ENCODE data around the gene CACNA2D3. TPM values are rescaled to one million over a fixed set of nuclear protein-coding genes. Genes with fewer than 3 reads are reported as not detected.

The CACNA2D3 gene
- total and polyA plus RNA-seq, 4 donors = 0.38 to 2.5 (median 1.1) TPM

DNA sequence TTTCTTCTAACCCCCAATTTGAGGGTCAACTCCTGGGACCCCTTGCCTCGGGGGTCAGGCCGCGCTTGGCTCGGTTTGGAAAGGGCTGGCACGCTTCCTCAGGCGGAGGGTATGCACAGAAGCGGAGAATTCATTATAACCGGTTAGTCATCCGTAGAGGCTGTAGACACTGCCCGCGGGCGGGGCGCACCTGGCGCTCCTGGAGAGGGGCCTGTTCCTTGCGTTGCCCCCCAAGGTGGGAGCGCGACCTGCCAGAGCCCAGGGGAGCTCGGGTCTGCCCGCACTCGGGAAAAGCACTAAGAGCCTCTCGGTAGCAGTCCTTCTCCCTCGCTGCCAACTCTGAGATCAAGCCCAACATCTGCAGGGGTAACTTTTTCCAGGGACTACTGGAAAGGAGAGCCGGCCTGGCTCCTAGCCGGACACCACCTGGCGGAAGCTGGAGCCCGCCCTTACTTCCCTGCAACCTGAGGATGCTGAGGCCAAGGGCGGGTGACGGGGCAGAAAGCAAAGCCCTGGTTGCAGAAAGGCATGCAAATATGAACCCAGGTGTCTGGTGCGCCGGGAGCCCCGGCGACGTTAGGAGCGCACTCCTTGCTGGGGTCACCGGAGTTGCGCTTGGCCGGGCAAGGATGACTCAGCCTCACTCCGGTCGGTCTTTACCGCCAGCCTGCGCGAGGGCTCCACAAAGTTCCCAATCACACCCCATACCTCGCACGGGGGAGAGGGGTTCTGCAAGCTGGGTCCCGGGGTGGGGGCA, 1.5 kb upstream of the CACNA2D3 start:
- no peak overlapping the region for H3K4me3 ChIP-seq
- no peak overlapping the region for H3K27ac ChIP-seq (ENCODE audit: low read depth in 1 of 2, low read length in 1 of 2)
- TF ChIP-seq, protein P1, sequence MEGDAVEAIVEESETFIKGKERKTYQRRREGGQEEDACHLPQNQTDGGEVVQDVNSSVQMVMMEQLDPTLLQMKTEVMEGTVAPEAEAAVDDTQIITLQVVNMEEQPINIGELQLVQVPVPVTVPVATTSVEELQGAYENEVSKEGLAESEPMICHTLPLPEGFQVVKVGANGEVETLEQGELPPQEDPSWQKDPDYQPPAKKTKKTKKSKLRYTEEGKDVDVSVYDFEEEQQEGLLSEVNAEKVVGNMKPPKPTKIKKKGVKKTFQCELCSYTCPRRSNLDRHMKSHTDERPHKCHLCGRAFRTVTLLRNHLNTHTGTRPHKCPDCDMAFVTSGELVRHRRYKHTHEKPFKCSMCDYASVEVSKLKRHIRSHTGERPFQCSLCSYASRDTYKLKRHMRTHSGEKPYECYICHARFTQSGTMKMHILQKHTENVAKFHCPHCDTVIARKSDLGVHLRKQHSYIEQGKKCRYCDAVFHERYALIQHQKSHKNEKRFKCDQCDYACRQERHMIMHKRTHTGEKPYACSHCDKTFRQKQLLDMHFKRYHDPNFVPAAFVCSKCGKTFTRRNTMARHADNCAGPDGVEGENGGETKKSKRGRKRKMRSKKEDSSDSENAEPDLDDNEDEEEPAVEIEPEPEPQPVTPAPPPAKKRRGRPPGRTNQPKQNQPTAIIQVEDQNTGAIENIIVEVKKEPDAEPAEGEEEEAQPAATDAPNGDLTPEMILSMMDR (IDR thresholded peaks at IDR 0.05; ENCODE audit: control extremely low read depth, extremely low read depth) = no peak
- H3K9me3 ChIP-seq (ENCODE audit: control insufficient read depth in 4 of 4, insufficient read depth in 3 of 4, low read length in 3 of 4) = peaks cover 0 to 3% (median 0%) of the 10 kb centered on the region in 4 donors
- ATAC-seq (ENCODE audit: insufficient read depth, low FRiP score) (no peak), DNase-seq (peak in 1 of 3 donors; percentile 14)
- H3K27me3 ChIP-seq (ENCODE audit: control insufficient read depth in 3 of 3, insufficient read depth in 3 of 3, low read length in 2 of 3) = peaks cover 4 to 69% (median 61%) of the 10 kb centered on the region in 3 donors
- 2 to 4% methylated on average over 45 of the region's 45 CpGs for WGBS, 2 donors
- no peaks in the 10 kb centered on the region for H3K36me3 ChIP-seq (ENCODE audit: control insufficient read depth in 4 of 4, insufficient read depth in 4 of 4, low read length in 4 of 4)
- H3K4me1 ChIP-seq (ENCODE audit: control insufficient read depth in 5 of 5, insufficient read depth in 5 of 5, low read length in 5 of 5) = peaks cover 0 to 22% (median 5%) of the 10 kb centered on the region in 5 donors
- H3K9ac ChIP-seq (ENCODE audit: insufficient read depth in 1 of 2, low read length in 2 of 2) = no peak overlapping the region

DNA sequence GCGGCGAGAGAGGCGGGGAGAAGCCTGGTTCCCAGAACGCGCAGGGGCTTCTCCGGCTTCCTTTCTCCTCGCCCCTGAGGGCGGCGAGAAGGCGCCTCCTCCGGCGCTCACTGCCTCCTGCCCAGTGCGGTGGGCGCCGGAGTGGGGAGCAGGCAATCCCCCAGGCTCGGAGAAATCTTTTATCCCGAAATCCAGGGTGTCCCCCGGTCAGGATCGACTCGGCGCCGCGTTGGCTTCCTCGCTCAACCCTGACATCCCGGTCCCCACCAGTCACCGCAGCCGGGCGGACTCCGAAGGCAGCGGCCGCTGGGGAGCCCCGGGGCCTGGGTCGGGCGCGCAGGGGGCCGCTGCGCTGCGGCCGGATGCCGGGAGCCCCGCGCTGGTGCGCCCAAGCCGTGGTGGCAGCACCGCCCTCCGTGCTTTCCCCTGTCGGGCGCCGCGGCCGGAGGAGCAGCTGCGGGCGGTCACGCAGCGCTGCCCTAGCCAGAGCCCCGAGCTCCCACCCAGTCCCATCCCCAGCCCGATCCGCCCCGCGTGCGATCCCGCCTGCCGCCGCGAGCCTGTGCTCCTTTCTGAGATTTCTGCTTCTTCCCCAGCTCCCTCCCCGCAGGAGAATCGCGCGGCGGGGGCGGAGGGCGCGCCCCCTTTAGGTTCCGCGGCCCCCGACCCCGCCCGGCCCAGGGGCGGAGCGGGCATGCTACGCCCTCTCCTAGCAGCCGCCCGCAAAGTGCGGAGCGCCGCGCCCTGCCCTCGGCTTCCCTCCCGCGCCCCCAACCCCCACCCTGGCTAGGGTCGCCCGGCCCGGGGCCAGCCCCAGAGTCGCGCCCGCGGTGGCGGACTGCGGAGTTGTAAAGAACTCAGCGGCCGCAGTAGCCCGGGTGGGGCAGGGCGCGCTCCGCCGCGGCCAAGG, 683 bp upstream of the CACNA2D3 start:
- no peaks in the 10 kb centered on the region for H3K36me3 ChIP-seq (ENCODE audit: control insufficient read depth in 4 of 4, insufficient read depth in 4 of 4, low read length in 4 of 4)
- peaks cover 0 to 2% (median 0%) of the 10 kb centered on the region in 4 donors for H3K9me3 ChIP-seq (ENCODE audit: control insufficient read depth in 4 of 4, insufficient read depth in 3 of 4, low read length in 3 of 4)
- peak overlapping the region; percentile 31 for H3K4me3 ChIP-seq
- ATAC-seq (ENCODE audit: insufficient read depth, low FRiP score) (peak; percentile 28), DNase-seq (peak in 2 of 3 donors; percentile 7 to 33)
- TF ChIP-seq, protein P1 (IDR thresholded peaks at IDR 0.05; ENCODE audit: control extremely low read depth, extremely low read depth) = no peak
- H3K27ac ChIP-seq (ENCODE audit: low read depth in 1 of 2, low read length in 1 of 2) = peak overlapping the region in 1 of 2 donors; percentile 16
- WGBS, 2 donors = 1% methylated on average over 86 to 107 of the region's 107 CpGs
- peaks cover 0 to 22% (median 5%) of the 10 kb centered on the region in 5 donors for H3K4me1 ChIP-seq (ENCODE audit: control insufficient read depth in 5 of 5, insufficient read depth in 5 of 5, low read length in 5 of 5)
- no peak overlapping the region for H3K9ac ChIP-seq (ENCODE audit: insufficient read depth in 1 of 2, low read length in 2 of 2)
- peaks cover 4 to 77% (median 70%) of the 10 kb centered on the region in 3 donors for H3K27me3 ChIP-seq (ENCODE audit: control insufficient read depth in 3 of 3, insufficient read depth in 3 of 3, low read length in 2 of 3)

DNA sequence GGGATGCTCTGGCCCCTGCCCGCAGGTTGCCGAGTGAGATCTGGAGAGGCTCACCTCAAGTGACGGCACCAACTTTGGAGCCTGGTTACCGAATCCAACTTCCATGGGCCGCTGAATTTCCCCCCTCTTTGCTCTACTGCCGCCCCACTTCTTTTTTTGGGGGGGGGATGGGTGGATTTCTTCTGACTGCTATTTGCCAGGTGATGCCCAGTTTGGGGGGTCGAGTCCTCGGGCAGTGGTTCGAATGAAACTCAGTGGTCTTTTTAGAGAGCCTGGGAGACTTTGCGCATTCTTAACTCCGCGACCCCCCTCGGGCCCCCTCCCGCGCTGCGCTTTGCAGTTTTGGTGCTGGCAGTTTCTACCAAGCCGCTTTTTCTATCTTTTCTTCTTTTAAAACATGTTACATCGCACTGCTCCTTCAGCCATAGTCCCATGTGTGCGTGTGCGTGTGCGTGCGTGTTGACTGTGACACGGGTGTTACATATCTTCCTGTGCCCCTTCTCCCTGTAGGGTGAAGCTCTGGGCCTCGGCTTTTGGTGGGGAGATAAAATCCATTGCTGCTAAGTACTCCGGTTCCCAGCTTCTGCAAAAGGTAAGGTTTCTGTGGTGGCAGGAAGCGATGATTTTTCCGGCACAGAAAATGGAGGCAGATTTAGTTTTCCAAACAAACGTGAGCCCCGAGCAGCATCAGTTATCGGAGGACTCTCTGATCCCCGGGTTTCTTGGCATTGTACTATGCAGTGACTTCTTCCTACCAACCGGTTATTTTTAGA, 837 bp downstream of the CACNA2D3 start:
- 3 to 4% methylated on average over 32 of the region's 32 CpGs for WGBS, 2 donors
- TF ChIP-seq, protein P1 (IDR thresholded peaks at IDR 0.05; ENCODE audit: control extremely low read depth, extremely low read depth) = no peak
- Histone ChIP-seq H3K4me1 (ENCODE audit: control insufficient read depth in 5 of 5, insufficient read depth in 5 of 5, low read length in 5 of 5) (peaks cover 0 to 22% (median 5%) of the 10 kb centered on the region in 5 donors), H3K9me3 (ENCODE audit: control insufficient read depth in 4 of 4, insufficient read depth in 3 of 4, low read length in 3 of 4) (no peaks in the 10 kb centered on the region), H3K36me3 (ENCODE audit: control insufficient read depth in 4 of 4, insufficient read depth in 4 of 4, low read length in 4 of 4) (no peaks in the 10 kb centered on the region), H3K27me3 (ENCODE audit: control insufficient read depth in 3 of 3, insufficient read depth in 3 of 3, low read length in 2 of 3) (peaks cover 4 to 72% (median 69%) of the 10 kb centered on the region in 3 donors), H3K4me3 (peak overlapping the region; percentile 37), H3K9ac (ENCODE audit: insufficient read depth in 1 of 2, low read length in 2 of 2) (no peak overlapping the region), H3K27ac (ENCODE audit: low read depth in 1 of 2, low read length in 1 of 2) (peak overlapping the region in 1 of 2 donors; percentile 15)
- ATAC-seq (ENCODE audit: insufficient read depth, low FRiP score) (no peak), DNase-seq (peak in 1 of 3 donors; percentile 6)
